NCI-H345 treated with DMSO at 0.1 percent for 48 hours (cell line): ENCODE results near the gene FAM209B.
A peak's percentile ranks its signal among the peaks of the same experiment; 100 is the strongest.
"Not testable (repeated sequence)": the region's sequence is repeated elsewhere in the genome, so short reads cannot be mapped to it uniquely, and the experiment has no call there.

ENCODE experiments used
- DNase-seq: peaks from one replicate; lab custom pipeline; 2025; ENCODE audit not compliant: unreplicated experiment; lab: John Stamatoyannopoulos, UW

FAM209B gene

GRCh38 chr20:56537997-56538396 lies 5.0 kb downstream of the FAM209B start:
- DNase-seq = no peak

GRCh38 chr20:56540415-56540814 lies 7.4 kb downstream of the FAM209B start:
- DNase-seq = no peak

- DNase-seq = no peak
Observed at GRCh38 chr20:56542489-56543030, 9.5 kb downstream of the FAM209B start.

- DNase-seq = no peak
Observed at GRCh38 chr20:56551571-56551970, 18.5 kb downstream of the FAM209B start.

- DNase-seq = no peak
Observed at GRCh38 chr20:56552911-56553629, 20.0 kb downstream of the FAM209B start.

- peak; percentile 99 for DNase-seq
Observed at GRCh38 chr20:56554869-56555268, 21.8 kb downstream of the FAM209B start.

- no peak for DNase-seq
Observed at GRCh38 chr20:56558968-56559367, 25.9 kb downstream of the FAM209B start.

GRCh38 chr20:56564526-56564925 lies 31.5 kb downstream of the FAM209B start:
- DNase-seq = not testable (repeated sequence)

GRCh38 chr20:56565511-56565910 lies 32.5 kb downstream of the FAM209B start:
- DNase-seq = no peak

GRCh38 chr20:56566621-56567020 lies 33.6 kb downstream of the FAM209B start:
- peak; percentile 75 for DNase-seq

- DNase-seq = no peak
Observed at GRCh38 chr20:56570832-56571231, 37.8 kb downstream of the FAM209B start.

GRCh38 chr20:56572172-56572571 lies 39.1 kb downstream of the FAM209B start:
- no peak for DNase-seq

GRCh38 chr20:56573986-56574385 lies 40.9 kb downstream of the FAM209B start:
- no peak for DNase-seq

- no peak for DNase-seq
Observed at GRCh38 chr20:56574531-56575142, 41.6 kb downstream of the FAM209B start.

GRCh38 chr20:56575157-56575556 lies 42.1 kb downstream of the FAM209B start:
- DNase-seq = no peak

GRCh38 chr20:56575961-56576360 lies 42.9 kb downstream of the FAM209B start:
- DNase-seq = no peak

- DNase-seq = no peak
Observed at GRCh38 chr20:56579301-56579710, 46.3 kb downstream of the FAM209B start.

- DNase-seq = no peak
Observed at GRCh38 chr20:56580226-56580625, 47.2 kb downstream of the FAM209B start.

- no peak for DNase-seq
Observed at GRCh38 chr20:56581701-56582100, 48.7 kb downstream of the FAM209B start.

- no peak for DNase-seq
Observed at GRCh38 chr20:56582542-56582941, 49.5 kb downstream of the FAM209B start.

GRCh38 chr20:56584916-56585315 lies 51.9 kb downstream of the FAM209B start:
- DNase-seq = no peak
